GM23338 (cell line): ENCODE results near the gene PPP5C. TPM values are rescaled to one million over a fixed set of nuclear protein-coding genes. Genes with fewer than 3 reads are reported as not detected.

Experiments used
- ATAC-seq: fragments of 200-7000 bp; cut with Tn5 transposase; 3 replicates; pipeline ENCODE4 v1.9.1; 2020
- DNase-seq: peaks from one replicate; pipeline ENCODE4 v3.0.0-alpha.2; 2015; ENCODE audit warnings: low spot score
- H2AFZ ChIP-seq: fragments of 200-600 bp; sonication (generic); 2 replicates; pipeline ENCODE4 v1.8.0; 2016; ENCODE audit warnings: antibody characterized with exemption, mild to moderate bottlenecking, moderate library complexity
- H3F3A ChIP-seq: fragments of 200-600 bp; sonication (generic); replicated peaks from 2 replicates; pipeline ENCODE4 v1.8.0; 2017; ENCODE audit warnings: antibody characterized with exemption, mixed run types, low read depth
- H3K27ac ChIP-seq: fragments of 200-600 bp; sonication (generic); 2 replicates; pipeline ENCODE4 v1.6.1; 2016; ENCODE audit warnings: low read depth
- H3K27me3 ChIP-seq: fragments of 200-600 bp; sonication (generic); 2 replicates; pipeline ENCODE4 v1.8.0; 2016; ENCODE audit warnings: mild to moderate bottlenecking, mixed run types, moderate library complexity; ENCODE audit not compliant: insufficient read depth
- H3K36me3 ChIP-seq: fragments of 200-600 bp; sonication (generic); 2 replicates; pipeline ENCODE4 v1.8.0; 2016; ENCODE audit warnings: mild to moderate bottlenecking; ENCODE audit not compliant: insufficient read depth
- H3K4me1 ChIP-seq: fragments of 200-600 bp; sonication (generic); 2 replicates; pipeline ENCODE4 v1.8.0; 2016; ENCODE audit warnings: mild to moderate bottlenecking, moderate library complexity; ENCODE audit not compliant: insufficient read depth
- H3K4me2 ChIP-seq: fragments of 200-600 bp; sonication (generic); 2 replicates; pipeline ENCODE4 v1.7.1; 2017; ENCODE audit warnings: mixed run types
- H3K4me3 ChIP-seq: fragments of 200-600 bp; sonication (generic); 2 replicates; pipeline ENCODE4 v1.6.1; 2016; ENCODE audit warnings: mixed run types
- H3K79me2 ChIP-seq: fragments of 200-600 bp; sonication (generic); replicated peaks from 2 replicates; pipeline ENCODE4 v1.8.0; 2017; ENCODE audit warnings: mild to moderate bottlenecking; ENCODE audit not compliant: insufficient read depth
- H3K9me2 ChIP-seq: fragments of 200-600 bp; sonication (generic); 2 replicates; pipeline ENCODE4 v1.8.0; 2017; ENCODE audit not compliant: insufficient read depth
- H4K20me1 ChIP-seq: fragments of 200-600 bp; sonication (generic); replicated peaks from 2 replicates; pipeline ENCODE4 v1.8.0; 2017; ENCODE audit warnings: mild to moderate bottlenecking; ENCODE audit not compliant: insufficient read depth
- H3K27ac Mint-ChIP-seq: 2 replicates; pipeline ENCODE4 v1.8.0; 2020; ENCODE audit warnings: inconsistent platforms, mild to moderate bottlenecking, moderate library complexity, mixed read lengths
- H3K27me3 Mint-ChIP-seq: 3 replicates; pipeline ENCODE4 v1.8.0; 2022; ENCODE audit warnings: low read depth, mild to moderate bottlenecking, moderate library complexity, mixed read lengths, inconsistent platforms; ENCODE audit not compliant: insufficient read depth, poor library complexity
- H3K36me3 Mint-ChIP-seq: 3 replicates; pipeline ENCODE4 v1.8.0; 2021; ENCODE audit warnings: low read depth, mild to moderate bottlenecking, inconsistent platforms, moderate library complexity, mixed read lengths
- H3K4me1 Mint-ChIP-seq: 3 replicates; pipeline ENCODE4 v1.8.0; 2020; ENCODE audit warnings: mild to moderate bottlenecking, inconsistent platforms, mixed read lengths
- H3K4me3 Mint-ChIP-seq: 3 replicates; pipeline ENCODE4 v1.8.0; 2021; ENCODE audit warnings: moderate library complexity, mild to moderate bottlenecking, inconsistent platforms, mixed read lengths
- H3K9me3 Mint-ChIP-seq: 3 replicates; pipeline ENCODE4 v1.8.0; 2020; ENCODE audit warnings: moderate library complexity, mild to moderate bottlenecking, inconsistent platforms, mixed read lengths
- CREB1 ChIP-seq: fragments of 250-450 bp; sonication (Bioruptor Pico); IDR thresholded peaks from 2 replicates; pipeline ENCODE4 v1.5.0; 2020; ENCODE audit warnings: low read depth, mild to moderate bottlenecking, moderate library complexity
- JUNB ChIP-seq: IDR thresholded peaks from one replicate; pipeline ENCODE4 v1.6.1; 2016; ENCODE audit warnings: antibody characterized with exemption; ENCODE audit not compliant: unreplicated experiment
- POLR2AphosphoS5 ChIP-seq: IDR thresholded peaks from 2 replicates; pipeline ENCODE4 v1.6.1; 2016; ENCODE audit warnings: antibody characterized with exemption, low read depth
- ZNF114 ChIP-seq: fragments of 250-450 bp; sonication (Bioruptor Pico); IDR thresholded peaks from 2 replicates; pipeline ENCODE4 v1.5.0; 2020; ENCODE audit warnings: mild to moderate bottlenecking, moderate library complexity
- polyA plus RNA-seq: library from polyadenylated mRNA; unstranded; fragments of >200 nt; fragmentation: Nextera tagmentation; extraction: Ambion mirVana; gene quantifications from 2 replicates; pipeline ENCODE4 v1.2.1, GENCODE V29; 2016
- total RNA-seq: library from RNA; depleted of rRNA; stranded (reverse); fragments of >200 nt; shearing (Covaris generic); gene quantifications from 2 replicates; pipeline ENCODE4 v1.2.3, GENCODE V29; 2014
- TF ChIP-seq, protein P1 (sequence below), 2 experiments: fragments of 200-600 bp in 1 of 2; sonication (generic) in 1 of 2; conservative IDR thresholded peaks; 2 replicates each; pipeline versions ENCODE4 v1.5.1 to v1.6.1; 2016 to 2017; ENCODE audit warnings: antibody characterized with exemption in 2 of 2, low read depth in 2 of 2, mild to moderate bottlenecking in 2 of 2, moderate library complexity in 1 of 2

The PPP5C gene
- total and polyA plus RNA-seq, 2 experiments from 2014 or later = 51.6 to 123 TPM

GRCh38 chr19:46392837-46393236, 46.0 kb downstream of the PPP5C start:
- Mint-ChIP-seq H3K4me1 (peaks cover 24% of the 10 kb centered on the region), H3K27ac (no peak overlapping the region), H3K9me3 (no peaks in the 10 kb centered on the region), H3K36me3 (peaks cover 41% of the 10 kb centered on the region), H3K4me3 (no peak overlapping the region; the same call in 2 of the 3 replicates), H3K27me3 (peaks cover 20% of the 10 kb centered on the region)
- H2AFZ ChIP-seq = no peak overlapping the region
- no peak for DNase-seq
- TF ChIP-seq CREB1 (no peak), ZNF114 (no peak), POLR2AphosphoS5 (no peak), JUNB (no peak)
- TF ChIP-seq, protein P1, sequence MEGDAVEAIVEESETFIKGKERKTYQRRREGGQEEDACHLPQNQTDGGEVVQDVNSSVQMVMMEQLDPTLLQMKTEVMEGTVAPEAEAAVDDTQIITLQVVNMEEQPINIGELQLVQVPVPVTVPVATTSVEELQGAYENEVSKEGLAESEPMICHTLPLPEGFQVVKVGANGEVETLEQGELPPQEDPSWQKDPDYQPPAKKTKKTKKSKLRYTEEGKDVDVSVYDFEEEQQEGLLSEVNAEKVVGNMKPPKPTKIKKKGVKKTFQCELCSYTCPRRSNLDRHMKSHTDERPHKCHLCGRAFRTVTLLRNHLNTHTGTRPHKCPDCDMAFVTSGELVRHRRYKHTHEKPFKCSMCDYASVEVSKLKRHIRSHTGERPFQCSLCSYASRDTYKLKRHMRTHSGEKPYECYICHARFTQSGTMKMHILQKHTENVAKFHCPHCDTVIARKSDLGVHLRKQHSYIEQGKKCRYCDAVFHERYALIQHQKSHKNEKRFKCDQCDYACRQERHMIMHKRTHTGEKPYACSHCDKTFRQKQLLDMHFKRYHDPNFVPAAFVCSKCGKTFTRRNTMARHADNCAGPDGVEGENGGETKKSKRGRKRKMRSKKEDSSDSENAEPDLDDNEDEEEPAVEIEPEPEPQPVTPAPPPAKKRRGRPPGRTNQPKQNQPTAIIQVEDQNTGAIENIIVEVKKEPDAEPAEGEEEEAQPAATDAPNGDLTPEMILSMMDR (conservative IDR thresholded peaks at IDR 0.05; ENCODE audit: low read depth in 2 of 2) = no peak
- H3K27ac ChIP-seq = peak overlapping the region; percentile 55; the same call in 1 of the 2 replicates
- no peak overlapping the region for H3K4me3 ChIP-seq
- H3K4me2 ChIP-seq = no peak overlapping the region
- ATAC-seq = no peak
- H3K9me2 ChIP-seq = no peaks in the 10 kb centered on the region
- peaks cover 4% of the 10 kb centered on the region; the same call in 1 of the 2 replicates for H3K4me1 ChIP-seq
- no peaks in the 10 kb centered on the region for H3K27me3 ChIP-seq
- H3K79me2 ChIP-seq = no peaks in the 10 kb centered on the region
- H3F3A ChIP-seq = peaks cover 18% of the 10 kb centered on the region
- no peaks in the 10 kb centered on the region; the same call in 1 of the 2 replicates for H3K36me3 ChIP-seq
- no peaks in the 10 kb centered on the region; the same call in 1 of the 2 replicates for H4K20me1 ChIP-seq

DNA sequence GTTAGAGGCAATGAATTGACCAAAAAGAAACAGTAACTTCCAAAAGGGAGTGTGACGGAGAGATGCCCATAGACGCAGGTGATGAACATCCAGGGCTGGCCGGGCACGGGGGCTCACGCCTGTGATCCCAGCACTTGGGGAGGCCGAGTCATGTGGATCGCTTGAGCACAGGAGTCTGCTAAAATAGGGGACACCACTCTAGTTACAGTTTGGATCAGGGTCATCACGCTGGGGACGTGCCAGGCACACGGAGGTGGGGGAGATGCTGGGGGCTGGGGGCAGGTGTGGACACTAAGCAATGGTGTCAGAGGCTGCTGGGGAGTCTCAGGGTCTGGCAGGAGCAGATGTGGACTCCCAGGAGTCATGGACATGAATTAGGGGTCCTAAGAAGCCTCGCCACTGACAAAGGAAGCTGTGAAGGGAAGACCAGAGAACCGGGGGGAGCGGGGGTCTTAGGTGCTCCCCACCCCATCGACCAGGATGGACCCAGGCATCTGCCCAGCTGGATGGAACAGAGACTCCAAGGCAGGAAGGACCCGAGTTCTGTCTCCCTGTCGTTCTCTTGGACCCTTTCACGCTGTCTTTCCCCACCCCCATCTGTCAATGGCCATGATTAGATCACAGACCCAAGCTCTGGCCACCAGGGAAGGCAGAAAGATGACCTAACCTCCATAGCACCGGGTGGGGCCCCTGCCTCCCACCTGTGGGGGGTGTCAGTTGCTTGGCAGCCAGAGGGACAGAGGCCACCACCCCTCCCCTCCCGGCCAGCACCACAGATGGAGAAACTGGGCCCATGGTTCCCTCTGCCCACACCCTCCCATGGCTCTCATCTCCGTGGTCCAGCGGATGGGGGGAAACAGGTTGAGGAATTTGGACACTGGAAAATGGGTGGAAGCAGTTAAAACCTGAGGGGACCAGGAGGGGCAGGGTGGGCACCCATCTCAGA, 46.8 kb downstream of the PPP5C start:
- Histone ChIP-seq H3K27me3 (no peaks in the 10 kb centered on the region), H3K4me2 (no peak overlapping the region), H3K79me2 (no peaks in the 10 kb centered on the region), H4K20me1 (no peaks in the 10 kb centered on the region; the same call in 1 of the 2 replicates), H3K9me2 (no peaks in the 10 kb centered on the region), H3K27ac (no peak overlapping the region), H3F3A (peaks cover 18% of the 10 kb centered on the region), H3K4me3 (no peak overlapping the region), H3K4me1 (peaks cover 4% of the 10 kb centered on the region; the same call in 1 of the 2 replicates), H2AFZ (no peak overlapping the region), H3K36me3 (no peaks in the 10 kb centered on the region; the same call in 1 of the 2 replicates)
- peak; percentile 23; the same call in 1 of the 2 replicates for TF ChIP-seq POLR2AphosphoS5
- TF ChIP-seq, protein P1 (conservative IDR thresholded peaks at IDR 0.05; ENCODE audit: low read depth in 2 of 2) = no peak
- no peaks in the 10 kb centered on the region for H3K9me3 Mint-ChIP-seq
- peaks cover 20% of the 10 kb centered on the region for H3K27me3 Mint-ChIP-seq
- peak overlapping the region; percentile 27; the same call in 1 of the 2 replicates for H3K27ac Mint-ChIP-seq
- H3K36me3 Mint-ChIP-seq = peaks cover 32% of the 10 kb centered on the region
- DNase-seq = no peak
- H3K4me1 Mint-ChIP-seq = peaks cover 24% of the 10 kb centered on the region
- H3K4me3 Mint-ChIP-seq = no peak overlapping the region; the same call in 2 of the 3 replicates
- ATAC-seq = no peak
